Neural progenitor cell (in vitro differentiated cells): ENCODE data around the gene DHH. TPM values are rescaled to one million over a fixed set of nuclear protein-coding genes. Genes with fewer than 3 reads are reported as not detected.

Experiments used
- DNase-seq: peaks from one replicate; pipeline ENCODE4 v3.0.0-alpha.2; 2016; ENCODE audit warnings: low spot score
- H2AFZ ChIP-seq: fragments of 200-600 bp; sonication (generic); replicated peaks from 2 replicates; pipeline ENCODE4 v1.6.1; 2016; ENCODE audit warnings: antibody characterized with exemption
- H3F3A ChIP-seq: fragments of 200-600 bp; sonication (generic); 2 replicates; pipeline ENCODE4 v1.6.1; 2016; ENCODE audit warnings: antibody characterized with exemption, low read depth
- H3K27ac ChIP-seq: fragments of 200-600 bp; sonication (generic); 2 replicates; pipeline ENCODE4 v1.5.1; 2016; ENCODE audit warnings: mild to moderate bottlenecking
- H3K27me3 ChIP-seq: fragments of 200-600 bp; sonication (generic); 2 replicates; pipeline ENCODE4 v1.6.1; 2016; ENCODE audit warnings: mild to moderate bottlenecking, moderate library complexity
- H3K36me3 ChIP-seq: fragments of 200-600 bp; sonication (generic); 2 replicates; pipeline ENCODE4 v1.5.1; 2016
- H3K4me1 ChIP-seq: fragments of 200-600 bp; sonication (generic); 2 replicates; pipeline ENCODE4 v1.6.1; 2016; ENCODE audit warnings: mixed run types
- H3K4me2 ChIP-seq: fragments of 200-600 bp; sonication (generic); 2 replicates; pipeline ENCODE4 v1.6.1; 2016
- H3K4me3 ChIP-seq: fragments of 200-600 bp; sonication (generic); 2 replicates; pipeline ENCODE4 v1.5.1; 2016
- H3K79me2 ChIP-seq: fragments of 200-600 bp; sonication (generic); 2 replicates; pipeline ENCODE4 v1.6.1; 2016; ENCODE audit warnings: low read depth
- H3K9ac ChIP-seq: fragments of 200-600 bp; sonication (generic); 2 replicates; pipeline ENCODE4 v1.6.1; 2016
- H3K9me3 ChIP-seq: fragments of 200-600 bp; sonication (generic); 2 replicates; pipeline ENCODE4 v1.5.1; 2016; ENCODE audit warnings: low read depth
- H4K20me1 ChIP-seq: fragments of 200-600 bp; sonication (generic); 2 replicates; pipeline ENCODE4 v1.6.1; 2016; ENCODE audit warnings: low read depth
- H3K27ac Mint-ChIP-seq: 3 replicates; pipeline ENCODE4 v1.8.0; 2021; ENCODE audit warnings: mixed read lengths
- H3K27me3 Mint-ChIP-seq: 2 replicates; pipeline ENCODE4 v1.8.0; 2022; ENCODE audit warnings: low read depth, mild to moderate bottlenecking, inconsistent platforms, moderate library complexity, mixed read lengths; ENCODE audit not compliant: insufficient read depth
- H3K36me3 Mint-ChIP-seq: 3 replicates; pipeline ENCODE4 v1.8.0; 2021; ENCODE audit warnings: mixed read lengths
- H3K4me1 Mint-ChIP-seq: 3 replicates; pipeline ENCODE4 v1.8.0; 2021; ENCODE audit warnings: mixed read lengths
- H3K4me3 Mint-ChIP-seq: 3 replicates; pipeline ENCODE4 v1.8.0; 2021; ENCODE audit warnings: mild to moderate bottlenecking, moderate library complexity, mixed read lengths
- H3K9me3 Mint-ChIP-seq: 3 replicates; pipeline ENCODE4 v1.8.0; 2020; ENCODE audit warnings: mixed read lengths
- CTCF ChIP-seq: fragments of 200-600 bp; sonication (generic); IDR thresholded peaks from 2 replicates; pipeline ENCODE4 v1.5.1; 2017; ENCODE audit warnings: antibody characterized with exemption, mild to moderate bottlenecking
- EZH2 ChIP-seq: fragments of 200-600 bp; sonication (generic); IDR thresholded peaks from 2 replicates; pipeline ENCODE4 v1.6.1; 2017; ENCODE audit warnings: antibody characterized with exemption, mild to moderate bottlenecking, moderate library complexity
- EZH2phosphoT487 ChIP-seq: fragments of 200-600 bp; sonication (generic); IDR thresholded peaks from 2 replicates; pipeline ENCODE4 v1.6.1; 2017; ENCODE audit warnings: antibody characterized with exemption
- total RNA-seq: library from RNA; depleted of rRNA; stranded (reverse); fragments of >200 nt; gene quantifications from 2 replicates; pipeline ENCODE4 v1.2.3, GENCODE V29; 2015; ENCODE audit warnings: low replicate concordance

DHH gene
- total RNA-seq, 1 donor from 2014 or later, result not detected

GRCh38 chr12:49105504-49106084 is 11.0 kb upstream of the DHH start:
- peaks cover 4% of the 10 kb centered on the region for H3F3A ChIP-seq
- no peak overlapping the region for H3K4me2 ChIP-seq
- H3K4me3 ChIP-seq, result no peak overlapping the region
- H3K9me3 ChIP-seq, result no peaks in the 10 kb centered on the region
- DNase-seq, result no peak
- no peaks in the 10 kb centered on the region for H3K27me3 ChIP-seq
- peaks cover 40% of the 10 kb centered on the region for H3K79me2 ChIP-seq
- TF ChIP-seq EZH2 (no peak), CTCF (no peak), EZH2phosphoT487 (no peak)
- no peaks in the 10 kb centered on the region for H3K27me3 Mint-ChIP-seq
- H3K4me1 Mint-ChIP-seq, result peaks cover 22% of the 10 kb centered on the region
- peaks cover 6% of the 10 kb centered on the region for H3K4me1 ChIP-seq
- no peak overlapping the region for H3K27ac ChIP-seq
- H3K36me3 ChIP-seq, result no peaks in the 10 kb centered on the region
- no peak overlapping the region for H3K27ac Mint-ChIP-seq
- H3K9me3 Mint-ChIP-seq, result no peaks in the 10 kb centered on the region
- no peak overlapping the region for H2AFZ ChIP-seq
- peaks cover 62% of the 10 kb centered on the region for H4K20me1 ChIP-seq
- no peak overlapping the region for H3K4me3 Mint-ChIP-seq
- H3K36me3 Mint-ChIP-seq, result peaks cover 32% of the 10 kb centered on the region
- H3K9ac ChIP-seq, result no peak overlapping the region

GRCh38 chr12:49104822-49105221 is 10.2 kb upstream of the DHH start:
- peaks cover 38% of the 10 kb centered on the region for H3K79me2 ChIP-seq
- no peak overlapping the region for H3K4me3 Mint-ChIP-seq

GRCh38 chr12:49100380-49100779 is 5.8 kb upstream of the DHH start:
- Histone ChIP-seq H3K79me2 (no peaks in the 10 kb centered on the region), H4K20me1 (peaks cover 25% of the 10 kb centered on the region), H3F3A (peaks cover 13% of the 10 kb centered on the region), H3K9me3 (no peaks in the 10 kb centered on the region), H3K27ac (no peak overlapping the region), H3K9ac (no peak overlapping the region), H2AFZ (no peak overlapping the region), H3K4me3 (no peak overlapping the region), H3K27me3 (peaks cover 4% of the 10 kb centered on the region), H3K4me1 (no peaks in the 10 kb centered on the region), H3K4me2 (no peak overlapping the region), H3K36me3 (no peaks in the 10 kb centered on the region)
- Mint-ChIP-seq H3K4me3 (no peak overlapping the region), H3K9me3 (no peaks in the 10 kb centered on the region), H3K27ac (no peak overlapping the region), H3K36me3 (peaks cover 38% of the 10 kb centered on the region), H3K4me1 (peaks cover 2% of the 10 kb centered on the region), H3K27me3 (peaks cover 10% of the 10 kb centered on the region)
- TF ChIP-seq EZH2phosphoT487, result no peak
- TF ChIP-seq EZH2, result no peak
- no peak for TF ChIP-seq CTCF
- DNase-seq, result no peak

More at GRCh38 chr12:49104822-49105221, 10.2 kb upstream of the DHH start:
- Histone ChIP-seq H3K4me1 (peaks cover 6% of the 10 kb centered on the region), H4K20me1 (peaks cover 62% of the 10 kb centered on the region), H2AFZ (no peak overlapping the region), H3K4me2 (no peak overlapping the region), H3K27ac (no peak overlapping the region), H3K36me3 (no peaks in the 10 kb centered on the region), H3K27me3 (no peaks in the 10 kb centered on the region), H3K9ac (no peak overlapping the region), H3K4me3 (no peak overlapping the region), H3K9me3 (no peaks in the 10 kb centered on the region), H3F3A (no peaks in the 10 kb centered on the region)
- Mint-ChIP-seq H3K4me1 (peaks cover 21% of the 10 kb centered on the region), H3K27me3 (no peaks in the 10 kb centered on the region), H3K9me3 (no peaks in the 10 kb centered on the region), H3K27ac (no peak overlapping the region), H3K36me3 (peaks cover 30% of the 10 kb centered on the region)
- TF ChIP-seq EZH2phosphoT487 (no peak), CTCF (no peak), EZH2 (no peak)
- DNase-seq, result no peak
